Measurements from ENCODE around the gene SEL1L3. TPM values are rescaled to one million over a fixed set of nuclear protein-coding genes. Genes with fewer than 3 reads are reported as not detected.

Gene SEL1L3
- total and polyA plus RNA-seq, 7 donors = 1.0 to 4.3 (median 1.6) TPM

DNA sequence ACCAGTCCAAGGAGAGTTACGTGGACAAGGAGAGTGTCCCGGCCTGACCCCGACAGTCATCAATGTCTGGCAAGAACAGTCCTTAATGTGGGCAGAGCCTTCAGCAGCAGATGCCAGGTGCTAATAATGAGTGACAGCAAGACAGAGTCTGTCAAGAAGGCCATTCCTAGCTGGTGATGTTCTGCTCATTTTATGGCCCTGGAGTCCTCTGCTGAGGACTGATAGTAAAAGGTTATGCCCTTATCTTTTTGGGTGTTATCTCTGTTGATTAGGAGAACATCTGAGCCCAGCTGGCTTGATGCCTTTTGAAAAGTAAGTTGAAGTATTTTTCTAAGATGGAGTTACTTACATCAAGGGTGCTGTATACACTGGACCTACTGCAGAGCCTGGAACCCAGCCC, 139.8 kb downstream of the SEL1L3 start:
- intact Hi-C loops (cut with DNase I) = no loop called here
- DNase-seq (no peak), ATAC-seq (no peak)
- WGBS, 3 donors = 21 to 44% (median 25%) methylated on average over 3 of the region's 3 CpGs
- Histone ChIP-seq H3K27me3 (ENCODE audit: insufficient read depth in 3 of 3, low read length in 2 of 3) (no peaks in the 10 kb centered on the region), H3K4me1 (no peaks in the 10 kb centered on the region), H3K27ac (no peak overlapping the region), H3K9me3 (no peaks in the 10 kb centered on the region), H3K36me3 (ENCODE audit: insufficient read depth in 1 of 2, low read depth in 1 of 2) (no peaks in the 10 kb centered on the region), H3K4me3 (no peak overlapping the region)
- TF ChIP-seq CTCF (IDR thresholded peaks at IDR 0.05) = no peak

DNA sequence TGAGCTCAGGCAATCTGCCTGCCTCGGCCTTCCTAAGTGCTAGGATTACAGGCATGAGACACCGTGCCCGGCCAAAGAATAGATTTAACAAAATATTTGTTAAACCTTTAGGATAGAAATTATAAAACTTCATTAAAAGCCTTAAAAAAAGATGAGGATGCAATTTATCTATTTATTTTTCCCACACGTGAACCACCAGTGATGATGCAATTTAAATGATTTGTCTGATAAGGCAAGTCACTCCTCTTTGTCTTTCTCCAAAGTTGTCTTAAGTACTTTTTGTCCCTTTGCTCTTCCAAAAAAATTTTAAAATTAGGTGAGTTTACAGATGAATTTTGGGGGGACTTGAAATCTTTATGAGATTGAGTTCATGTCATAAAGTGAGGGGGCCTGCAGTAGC, 149.0 kb downstream of the SEL1L3 start:
- no peaks in the 10 kb centered on the region for H3K27me3 ChIP-seq (ENCODE audit: insufficient read depth in 3 of 3, low read length in 2 of 3)
- no peak for TF ChIP-seq CTCF (IDR thresholded peaks at IDR 0.05)
- H3K27ac ChIP-seq = no peak overlapping the region
- ATAC-seq = no peak
- H3K36me3 ChIP-seq (ENCODE audit: insufficient read depth in 1 of 2, low read depth in 1 of 2) = no peaks in the 10 kb centered on the region
- intact Hi-C loops (cut with DNase I) = no loop called here
- no peaks in the 10 kb centered on the region for H3K9me3 ChIP-seq
- no peaks in the 10 kb centered on the region for H3K4me1 ChIP-seq
- 90 to 96% (median 92%) methylated on average over 4 of the region's 4 CpGs for WGBS, 3 donors
- no peak for DNase-seq
- no peak overlapping the region for H3K4me3 ChIP-seq

DNA sequence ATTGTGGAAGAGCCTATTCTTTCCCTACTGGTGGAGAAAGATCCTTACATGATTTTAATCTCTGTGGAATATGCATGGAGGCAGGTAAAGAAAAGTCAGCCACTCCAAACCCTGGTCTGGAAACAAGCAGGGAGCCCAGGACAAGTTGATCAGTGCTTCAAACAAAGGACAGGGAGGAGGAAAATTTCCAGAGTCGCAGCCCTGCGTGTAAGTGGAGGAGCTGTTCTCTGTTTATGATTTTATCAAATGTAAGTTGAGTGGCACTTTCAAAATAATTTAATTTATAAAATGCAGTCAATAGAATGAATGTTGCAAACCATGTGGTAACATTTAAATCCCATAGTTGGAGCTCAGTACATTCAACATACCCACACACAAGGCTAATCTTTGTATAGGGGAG, 150.2 kb downstream of the SEL1L3 start:
- no peaks in the 10 kb centered on the region for H3K27me3 ChIP-seq (ENCODE audit: insufficient read depth in 3 of 3, low read length in 2 of 3)
- intact Hi-C loops (cut with DNase I) = no loop called here
- no peaks in the 10 kb centered on the region for H3K4me1 ChIP-seq
- H3K4me3 ChIP-seq = no peak overlapping the region
- no peak for DNase-seq
- ATAC-seq = no peak
- H3K27ac ChIP-seq = no peak overlapping the region
- no peak for TF ChIP-seq CTCF (IDR thresholded peaks at IDR 0.05)
- H3K9me3 ChIP-seq = no peaks in the 10 kb centered on the region
- H3K36me3 ChIP-seq (ENCODE audit: insufficient read depth in 1 of 2, low read depth in 1 of 2) = no peaks in the 10 kb centered on the region
- WGBS, 3 donors = 91 to 93% (median 92%) methylated on average over 2 of the region's 2 CpGs

- H3K27me3 ChIP-seq (ENCODE audit: insufficient read depth in 3 of 3, low read length in 2 of 3) = no peaks in the 10 kb centered on the region
- no peaks in the 10 kb centered on the region for H3K36me3 ChIP-seq (ENCODE audit: insufficient read depth in 1 of 2, low read depth in 1 of 2)
- intact Hi-C loops (cut with DNase I) = no loop called here
- TF ChIP-seq CTCF (IDR thresholded peaks at IDR 0.05) = no peak
- WGBS, 3 donors = 51 to 59% (median 55%) methylated on average over 3 of the region's 3 CpGs
- no peak for DNase-seq
- no peaks in the 10 kb centered on the region for H3K9me3 ChIP-seq
- ATAC-seq = no peak
- H3K4me3 ChIP-seq = no peak overlapping the region
- no peak overlapping the region for H3K27ac ChIP-seq
- H3K4me1 ChIP-seq = no peaks in the 10 kb centered on the region
Observed at GRCh38 chr4:25710637-25711036, 152.2 kb downstream of the SEL1L3 start.

- H3K27ac ChIP-seq = no peak overlapping the region
- no peaks in the 10 kb centered on the region for H3K27me3 ChIP-seq (ENCODE audit: insufficient read depth in 3 of 3, low read length in 2 of 3)
- 67 to 70% (median 69%) methylated on average over 2 of the region's 2 CpGs for WGBS, 3 donors
- no peaks in the 10 kb centered on the region for H3K4me1 ChIP-seq
- no peaks in the 10 kb centered on the region for H3K9me3 ChIP-seq
- no peaks in the 10 kb centered on the region for H3K36me3 ChIP-seq (ENCODE audit: insufficient read depth in 1 of 2, low read depth in 1 of 2)
- no peak for ATAC-seq
- no peak for DNase-seq
- intact Hi-C loops (cut with DNase I) = no loop called here
- TF ChIP-seq CTCF (IDR thresholded peaks at IDR 0.05) = no peak
- no peak overlapping the region for H3K4me3 ChIP-seq
Observed at GRCh38 chr4:25704516-25704915, 158.3 kb downstream of the SEL1L3 start.
